Tibial nerve (tissue), 4 donors: Measurements from ENCODE around the gene HES2. TPM values are rescaled to one million over a fixed set of nuclear protein-coding genes. Genes with fewer than 3 reads are reported as not detected.

Source experiments
- DNase-seq, 2 donors: peaks; one replicate each; pipeline ENCODE4 v3.0.0-alpha.2; 2019; ENCODE audit warnings: low spot score in 2 of 2
- H3K27ac ChIP-seq, 4 donors: fragments of 200-600 bp; sonication (generic) in 3 of 4; one replicate each; pipeline ENCODE4 v1.5.1; 2017 to 2019; ENCODE audit warnings: mild to moderate bottlenecking in 1 of 4
- H3K27me3 ChIP-seq, 2 donors: fragments of 200-600 bp; sonication (generic) in 1 of 2; one replicate each; pipeline versions ENCODE4 v1.5.1 to v1.6.0; 2017 to 2019
- H3K36me3 ChIP-seq, 3 donors: fragments of 200-600 bp; sonication (generic); one replicate each; pipeline ENCODE4 v1.5.1; 2018 to 2019
- H3K4me1 ChIP-seq, 4 donors: fragments of 200-600 bp; sonication (generic) in 3 of 4; one replicate each; pipeline ENCODE4 v1.5.1; 2017 to 2019
- H3K4me3 ChIP-seq, 4 donors: fragments of 200-600 bp; sonication (generic) in 3 of 4; one replicate each; pipeline ENCODE4 v1.5.1; 2017 to 2019; ENCODE audit warnings: mild to moderate bottlenecking in 1 of 4, moderate library complexity in 1 of 4
- H3K9me3 ChIP-seq, 4 donors: fragments of 200-600 bp; sonication (generic) in 3 of 4; one replicate each; pipeline ENCODE4 v1.5.1; 2017 to 2019
- CTCF ChIP-seq, 5 experiments: fragments of 200-600 bp in 3 of 5; fragments of 450-650 bp in 2 of 5; sonication (generic) in 3 of 5; IDR thresholded peaks; one replicate each; pipeline ENCODE4 v1.5.1; 2016 to 2019; ENCODE audit warnings: antibody characterized with exemption in 5 of 5, mild to moderate bottlenecking in 3 of 5, moderate library complexity in 2 of 5
- EP300 ChIP-seq, 2 donors: sonication (generic); formaldehyde crosslinking; IDR thresholded peaks; one replicate each; pipeline ENCODE4 v1.6.1; 2017; ENCODE audit warnings: antibody characterized with exemption in 2 of 2, mild to moderate bottlenecking in 1 of 2
- POLR2A ChIP-seq, 2 donors: fragments of 450-650 bp; IDR thresholded peaks; one replicate each; pipeline ENCODE4 v1.6.1; 2017; ENCODE audit warnings: antibody characterized with exemption in 2 of 2, mild to moderate bottlenecking in 2 of 2, moderate library complexity in 2 of 2
- WGBS, 2 donors: methylation state at CpG; one replicate each; pipeline ENCODE4 v1.1.5; 2018; 5-methylcytosine and 5-hydroxymethylcytosine counted together
- total RNA-seq, 4 donors: library from RNA; depleted of rRNA; stranded (reverse); fragments of >200 nt; gene quantifications; one replicate each; pipeline ENCODE4 v1.1.0, GENCODE V29; 2016

HES2 gene
- total RNA-seq, 4 donors from 2014 or later, result not detected

GRCh38 chr1:6463120-6463412 is 43.3 kb upstream of the HES2 start:
- Histone ChIP-seq H3K4me1 (peaks cover 0 to 14% (median 11%) of the 10 kb centered on the region in 4 donors), H3K27me3 (peaks cover 0 to 26% of the 10 kb centered on the region in 2 donors), H3K9me3 (no peaks in the 10 kb centered on the region), H3K27ac (peak overlapping the region in 1 of 4 donors; percentile 51), H3K36me3 (peaks cover 0 to 51% (median 0%) of the 10 kb centered on the region in 3 donors), H3K4me3 (no peak overlapping the region)
- no peak for DNase-seq
- TF ChIP-seq EP300 (IDR thresholded peaks at IDR 0.05), result no peak
- TF ChIP-seq POLR2A (IDR thresholded peaks at IDR 0.05), result no peak
- TF ChIP-seq CTCF (IDR thresholded peaks at IDR 0.05), result no peak
- 38 to 40% methylated on average over 1 of the region's 1 CpG for WGBS, 2 donors

GRCh38 chr1:6462412-6463119 is 42.8 kb upstream of the HES2 start:
- no peaks in the 10 kb centered on the region for H3K9me3 ChIP-seq
- peaks cover 0 to 14% (median 11%) of the 10 kb centered on the region in 4 donors for H3K4me1 ChIP-seq
- no peak for DNase-seq
- TF ChIP-seq EP300 (IDR thresholded peaks at IDR 0.05) (no peak), CTCF (IDR thresholded peaks at IDR 0.05) (no peak), POLR2A (IDR thresholded peaks at IDR 0.05) (no peak)
- peaks cover 0 to 26% of the 10 kb centered on the region in 2 donors for H3K27me3 ChIP-seq
- no peak overlapping the region for H3K4me3 ChIP-seq
- H3K36me3 ChIP-seq, result peaks cover 0 to 46% (median 0%) of the 10 kb centered on the region in 3 donors
- H3K27ac ChIP-seq, result peak overlapping the region in 1 of 4 donors; percentile 51
- WGBS, 2 donors, result 74 to 81% methylated on average over 12 to 13 of the region's 13 CpGs

GRCh38 chr1:6461538-6462411 is 42.1 kb upstream of the HES2 start:
- no peak for DNase-seq
- H3K9me3 ChIP-seq, result no peaks in the 10 kb centered on the region
- H3K4me3 ChIP-seq, result no peak overlapping the region
- H3K36me3 ChIP-seq, result peaks cover 0 to 40% (median 0%) of the 10 kb centered on the region in 3 donors
- H3K4me1 ChIP-seq, result peaks cover 0 to 14% (median 11%) of the 10 kb centered on the region in 4 donors
- 86 to 94% methylated on average over 48 of the region's 48 CpGs for WGBS, 2 donors
- TF ChIP-seq EP300 (IDR thresholded peaks at IDR 0.05) (no peak), POLR2A (IDR thresholded peaks at IDR 0.05) (no peak), CTCF (IDR thresholded peaks at IDR 0.05) (no peak)
- peaks cover 0 to 26% of the 10 kb centered on the region in 2 donors for H3K27me3 ChIP-seq
- peak overlapping the region in 3 of 4 donors; percentile 68 to 86 (median 80) for H3K27ac ChIP-seq

GRCh38 chr1:6461051-6461530 is 41.4 kb upstream of the HES2 start:
- no peak for DNase-seq
- Histone ChIP-seq H3K27me3 (peaks cover 0 to 30% of the 10 kb centered on the region in 2 donors), H3K4me1 (peaks cover 0 to 14% (median 11%) of the 10 kb centered on the region in 4 donors), H3K36me3 (peaks cover 0 to 39% (median 0%) of the 10 kb centered on the region in 3 donors), H3K4me3 (peak overlapping the region; percentile 7 to 40 (median 30)), H3K27ac (peak overlapping the region; percentile 52 to 86 (median 74)), H3K9me3 (no peaks in the 10 kb centered on the region)
- TF ChIP-seq CTCF (IDR thresholded peaks at IDR 0.05), result no peak
- TF ChIP-seq EP300 (IDR thresholded peaks at IDR 0.05), result no peak
- no peak for TF ChIP-seq POLR2A (IDR thresholded peaks at IDR 0.05)
- WGBS, 2 donors, result 60 to 73% methylated on average over 40 of the region's 40 CpGs
